ENCODE measurements around the gene RASAL2.
"Not testable (repeated sequence)": the region's sequence is repeated elsewhere in the genome, so short reads cannot be mapped to it uniquely, and the experiment has no call there.

Gene RASAL2

GRCh38 chr1:178072326-178072725 is 21.6 kb upstream of the RASAL2 start:
- no peak for DNase-seq

GRCh38 chr1:178075333-178075732 is 18.6 kb upstream of the RASAL2 start:
- no peak for DNase-seq

GRCh38 chr1:178076607-178077006 is 17.3 kb upstream of the RASAL2 start:
- DNase-seq, result no peak

GRCh38 chr1:178077917-178078316 is 16.0 kb upstream of the RASAL2 start:
- DNase-seq, result no peak

GRCh38 chr1:178086294-178086693 is 7.6 kb upstream of the RASAL2 start:
- DNase-seq, result no peak

GRCh38 chr1:178086766-178087165 is 7.1 kb upstream of the RASAL2 start:
- no peak for DNase-seq

GRCh38 chr1:178088651-178089050 is 5.3 kb upstream of the RASAL2 start:
- DNase-seq, result no peak

GRCh38 chr1:178091454-178091853 is 2.5 kb upstream of the RASAL2 start:
- DNase-seq, result not testable (repeated sequence)

GRCh38 chr1:178091986-178092745 is 1.7 kb upstream of the RASAL2 start:
- DNase-seq, result no peak

GRCh38 chr1:178092878-178093493 is 918 bp upstream of the RASAL2 start:
- peak in 1 of 2 experiments; percentile 27 for DNase-seq

- peak; percentile 95 to 96 for DNase-seq
These were observed 382 bp upstream of the RASAL2 start for GRCh38 chr1:178093494-178093950.

GRCh38 chr1:178094739-178095645 is 1.1 kb downstream of the RASAL2 start:
- DNase-seq, result no peak

- no peak for DNase-seq
These were observed 2.5 kb downstream of the RASAL2 start for GRCh38 chr1:178096421-178096820.

GRCh38 chr1:178098262-178098661 is 4.4 kb downstream of the RASAL2 start:
- DNase-seq, result no peak

GRCh38 chr1:178101266-178101630 is 7.3 kb downstream of the RASAL2 start:
- DNase-seq, result no peak

- no peak for DNase-seq
These were observed 7.8 kb downstream of the RASAL2 start for GRCh38 chr1:178101654-178102053.

GRCh38 chr1:178102218-178102617 is 8.3 kb downstream of the RASAL2 start:
- no peak for DNase-seq

GRCh38 chr1:178107823-178108222 is 13.9 kb downstream of the RASAL2 start:
- no peak for DNase-seq

GRCh38 chr1:178109348-178110143 is 15.6 kb downstream of the RASAL2 start:
- DNase-seq, result no peak

GRCh38 chr1:178115260-178115659 is 21.4 kb downstream of the RASAL2 start:
- no peak for DNase-seq

- DNase-seq, result no peak
These were observed 24.6 kb downstream of the RASAL2 start for GRCh38 chr1:178118524-178118923.

- DNase-seq, result no peak
These were observed 25.7 kb downstream of the RASAL2 start for GRCh38 chr1:178119628-178120027.

- DNase-seq, result no peak
These were observed 26.2 kb downstream of the RASAL2 start for GRCh38 chr1:178120088-178120487.

Data from NCI-H1930 (cell line).